IPS-NIHi11 (cell line): ENCODE data around the gene POLE3.
A peak's percentile ranks its signal among the peaks of the same experiment; 100 is the strongest.
"Not testable (repeated sequence)": the region's sequence is repeated elsewhere in the genome, so short reads cannot be mapped to it uniquely, and the experiment has no call there.

Experiments
- DNase-seq: peaks from one replicate; pipeline ENCODE4 v3.0.0; 2012; ENCODE audit warnings: mixed read lengths, low spot score

The POLE3 gene

GRCh38 chr9:113410207-113410864 lies at the start of gene POLE3, which contains the start of gene C9orf43:
POLE3 (minus strand) TSS chr9:113410675; CDS start chr9:113410293, 382 bp downstream.
C9orf43 (plus strand) TSS chr9:113410747; CDS start chr9:113413494, 2,747 bp downstream.
- peak; percentile 95 for DNase-seq

GRCh38 chr9:113456235-113456634 lies 45.8 kb upstream of the POLE3 start:
- DNase-seq, result no peak

- DNase-seq, result peak; percentile 29
These were observed 44.7 kb upstream of the POLE3 start for GRCh38 chr9:113454914-113455761.

GRCh38 chr9:113452113-113452605 lies 41.7 kb upstream of the POLE3 start:
- DNase-seq, result no peak

GRCh38 chr9:113449376-113449775 lies 38.9 kb upstream of the POLE3 start:
- DNase-seq, result peak; percentile 1

GRCh38 chr9:113446323-113446740 lies 35.9 kb upstream of the POLE3 start:
- DNase-seq, result peak; percentile 65

GRCh38 chr9:113444736-113445135 lies 34.3 kb upstream of the POLE3 start:
- no peak for DNase-seq

GRCh38 chr9:113437716-113438115 lies 27.2 kb upstream of the POLE3 start:
- not testable (repeated sequence) for DNase-seq

- DNase-seq, result no peak
These were observed 26.4 kb upstream of the POLE3 start for GRCh38 chr9:113436728-113437515.

- DNase-seq, result no peak
These were observed 20.7 kb upstream of the POLE3 start for GRCh38 chr9:113431191-113431590.

GRCh38 chr9:113428062-113428615 lies 17.7 kb upstream of the POLE3 start:
- DNase-seq, result no peak

GRCh38 chr9:113427629-113428028 lies 17.2 kb upstream of the POLE3 start:
- no peak for DNase-seq

GRCh38 chr9:113426701-113427100 lies 16.2 kb upstream of the POLE3 start:
- DNase-seq, result no peak

- DNase-seq, result peak; percentile 11
These were observed 14.6 kb upstream of the POLE3 start for GRCh38 chr9:113425072-113425471.

GRCh38 chr9:113421726-113422125 lies 11.3 kb upstream of the POLE3 start:
- no peak for DNase-seq

- DNase-seq, result no peak
These were observed 6.9 kb upstream of the POLE3 start for GRCh38 chr9:113417370-113417769.

- no peak for DNase-seq
These were observed 5.8 kb upstream of the POLE3 start for GRCh38 chr9:113416149-113416721.

GRCh38 chr9:113409883-113410206 lies 630 bp downstream of the POLE3 start:
- no peak for DNase-seq

GRCh38 chr9:113409481-113409880 lies 994 bp downstream of the POLE3 start:
- DNase-seq, result no peak

GRCh38 chr9:113406873-113407511 lies 3.5 kb downstream of the POLE3 start:
- DNase-seq, result peak; percentile 46

GRCh38 chr9:113406353-113406752 lies 4.1 kb downstream of the POLE3 start:
- not testable (repeated sequence) for DNase-seq
